ENCODE measurements around the gene YTHDF1.

GRCh38 chr20:63187338-63188158 is 28.4 kb downstream of the YTHDF1 start:
- TF ChIP-seq CTCF (conservative IDR thresholded peaks at IDR 0.05) (no peak), ZFX (IDR thresholded peaks at IDR 0.05) (no peak)
